GM12878 (cell line): ENCODE results near the gene RBSN. TPM values are rescaled to one million over a fixed set of nuclear protein-coding genes. Genes with fewer than 3 reads are reported as not detected.

Source experiments
- ASH2L ChIP-seq: fragments of 300-600, 200-600 bp; sonication (generic); IDR thresholded peaks from 2 replicates; pipeline ENCODE4 v1.6.1; 2017; ENCODE audit warnings: low read depth, mild to moderate bottlenecking, borderline replicate concordance
- CBX3 ChIP-seq: fragments of 200-600 bp; sonication (generic); IDR thresholded peaks from 2 replicates; pipeline ENCODE4 v1.6.1; 2016; ENCODE audit warnings: low read depth, borderline replicate concordance
- CHD1 ChIP-seq: IDR thresholded peaks from 2 replicates; pipeline ENCODE4 v1.6.1; 2012; ENCODE audit warnings: low read depth, low read length, improper control_type of control experiment
- GABPA ChIP-seq: IDR thresholded peaks from 2 replicates; pipeline ENCODE4 v1.6.1; 2014; ENCODE audit warnings: antibody characterized with exemption, low read depth, mild to moderate bottlenecking, inconsistent platforms
- HDGF ChIP-seq: fragments of 450-650 bp; IDR thresholded peaks from 2 replicates; pipeline ENCODE4 v1.6.1; 2016; ENCODE audit warnings: antibody characterized with exemption
- MYB ChIP-seq: fragments of 150-350 bp; IDR thresholded peaks from 2 replicates; pipeline ENCODE4 v1.6.1; 2014; ENCODE audit warnings: mild to moderate bottlenecking, low read depth, low read length, borderline replicate concordance
- NBN ChIP-seq: fragments of 450-650 bp; IDR thresholded peaks from 2 replicates; pipeline ENCODE4 v1.6.1; 2016
- NFYA ChIP-seq: IDR thresholded peaks from 2 replicates; pipeline ENCODE4 v1.6.1; 2011; ENCODE audit warnings: low read depth, mild to moderate bottlenecking, low read length, improper control_type of control experiment, borderline replicate concordance
- WRNIP1 ChIP-seq: IDR thresholded peaks from 2 replicates; pipeline ENCODE4 v1.6.1; 2011; ENCODE audit warnings: low read depth, low read length, improper control_type of control experiment, borderline replicate concordance
- polyA plus RNA-seq, 11 experiments: library from polyadenylated mRNA; depleted of rRNA in 4 of 11; unstranded in 6 of 11; stranded (reverse) in 5 of 11; fragments of >200 nt; fragmentation: Nextera tagmentation in 4 of 11; fragmentation: Illumina TruSeq in 1 of 11; extraction: Ambion mirVana in 4 of 11; extraction: Trizol in 1 of 11; gene quantifications; 1 replicate in 1 of 11; 2 replicates in 10 of 11; pipeline versions ENCODE4 v1.2.1 to v1.2.3, GENCODE V29; 2011 to 2016; ENCODE audit warnings: inconsistent platforms in 2 of 11, missing spikeins in 2 of 11, low read depth in 1 of 11
- total RNA-seq, 4 experiments: library from RNA; depleted of rRNA in 3 of 4; stranded (reverse); fragments of >200 nt in 3 of 4; fragmentation: Illumina TruSeq in 1 of 4; extraction: Trizol in 1 of 4; gene quantifications; 2 replicates each; pipeline versions ENCODE4 v1.2.1 to v1.2.3, GENCODE V29; 2013 to 2021
- TF ChIP-seq, protein P1 (sequence below): fragments of 450-650 bp; IDR thresholded peaks from 2 replicates; pipeline ENCODE4 v1.6.1; 2017; ENCODE audit warnings: mild to moderate bottlenecking, low read depth, inconsistent platforms; ENCODE audit not compliant: poor library complexity, severe bottlenecking
- TF ChIP-seq, protein P2 (sequence below): fragments of 450-650 bp; formaldehyde crosslinking; IDR thresholded peaks from 2 replicates; pipeline ENCODE4 v1.4.0; 2022; ENCODE audit warnings: mild to moderate bottlenecking, moderate library complexity
- TF ChIP-seq, protein P3 (sequence below): fragments of 450-650 bp; formaldehyde crosslinking; IDR thresholded peaks from 2 replicates; pipeline ENCODE4 v1.5.0; 2022; ENCODE audit warnings: mild to moderate bottlenecking, missing genetic modification characterization
- TF ChIP-seq, protein P4 (sequence below), 3 experiments: IDR thresholded peaks in 2 of 3; conservative IDR thresholded peaks in 1 of 3; 2 replicates each; pipeline ENCODE4 v1.5.1; 2011; ENCODE audit warnings: low read depth in 3 of 3, low read length in 3 of 3, mild to moderate bottlenecking in 3 of 3, control low read depth in 2 of 3, moderate library complexity in 2 of 3, inconsistent platforms in 1 of 3, mixed read lengths in 1 of 3; ENCODE audit not compliant: control insufficient read depth in 2 of 3, insufficient read depth in 1 of 3; ENCODE audit errors: extremely low read depth in 1 of 3
- TF ChIP-seq, protein P5 (sequence below): IDR thresholded peaks from 2 replicates; pipeline ENCODE4 v1.6.1; 2012; ENCODE audit warnings: low read depth, low read length, improper control_type of control experiment
- TF ChIP-seq, protein P6 (sequence below): fragments of 450-650 bp; IDR thresholded peaks from 2 replicates; pipeline ENCODE4 v1.6.1; 2017; ENCODE audit warnings: mild to moderate bottlenecking

RBSN gene
- total and polyA plus RNA-seq, 10 of the 15 experiments (the other 5 are each of a cell fraction or from before 2014, with no cell fraction given), result 2.0 to 17.5 (median 10.5) TPM

DNA sequence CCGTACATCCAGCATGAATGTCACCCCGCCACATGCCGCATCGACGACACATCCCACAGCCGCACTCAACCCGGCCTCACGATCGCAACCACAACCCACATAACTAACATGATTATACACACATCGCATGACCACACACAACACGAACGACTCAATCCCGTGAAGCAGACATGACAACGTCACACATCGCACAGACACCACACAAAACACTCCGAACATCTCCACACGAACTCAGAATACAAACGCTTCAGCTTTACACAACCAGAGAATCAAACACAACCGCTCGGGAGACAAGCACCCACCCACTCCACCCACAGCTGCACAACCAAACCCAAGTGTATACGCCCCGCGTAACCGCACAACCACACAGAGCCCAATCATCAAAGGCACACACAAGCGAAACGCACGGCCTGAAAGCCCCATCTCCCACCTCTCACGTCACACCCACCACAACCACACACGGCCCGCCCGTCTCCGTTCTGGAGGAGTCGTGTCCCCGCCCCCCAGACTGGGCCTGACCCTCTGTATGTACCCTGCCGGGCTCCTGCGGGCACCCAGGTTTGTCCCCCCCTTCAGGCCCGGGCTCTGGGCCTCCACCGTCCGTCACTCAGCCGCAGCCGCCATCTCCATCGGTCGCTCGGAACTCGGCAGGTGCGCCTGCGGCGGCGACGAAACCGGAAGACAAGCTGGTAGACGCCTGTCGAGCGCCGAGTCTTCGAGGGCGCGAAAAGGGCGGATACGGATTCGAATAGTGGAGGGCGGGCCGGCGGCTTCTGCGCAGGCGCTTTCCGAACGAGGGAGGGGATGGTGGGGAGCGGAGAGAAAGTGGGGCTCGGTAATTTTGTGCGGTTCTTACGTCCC lies at the start of gene RBSN (continued):
- TF ChIP-seq WRNIP1 (no peak), ASH2L (peak; percentile 91; the same call in 1 of the 2 replicates), NBN (peak; percentile 96), HDGF (peak; percentile 91; the same call in 1 of the 2 replicates), MYB (no peak), NFYA (no peak), GABPA (peak; percentile 88), CHD1 (no peak), CBX3 (no peak)
- TF ChIP-seq, protein P1, sequence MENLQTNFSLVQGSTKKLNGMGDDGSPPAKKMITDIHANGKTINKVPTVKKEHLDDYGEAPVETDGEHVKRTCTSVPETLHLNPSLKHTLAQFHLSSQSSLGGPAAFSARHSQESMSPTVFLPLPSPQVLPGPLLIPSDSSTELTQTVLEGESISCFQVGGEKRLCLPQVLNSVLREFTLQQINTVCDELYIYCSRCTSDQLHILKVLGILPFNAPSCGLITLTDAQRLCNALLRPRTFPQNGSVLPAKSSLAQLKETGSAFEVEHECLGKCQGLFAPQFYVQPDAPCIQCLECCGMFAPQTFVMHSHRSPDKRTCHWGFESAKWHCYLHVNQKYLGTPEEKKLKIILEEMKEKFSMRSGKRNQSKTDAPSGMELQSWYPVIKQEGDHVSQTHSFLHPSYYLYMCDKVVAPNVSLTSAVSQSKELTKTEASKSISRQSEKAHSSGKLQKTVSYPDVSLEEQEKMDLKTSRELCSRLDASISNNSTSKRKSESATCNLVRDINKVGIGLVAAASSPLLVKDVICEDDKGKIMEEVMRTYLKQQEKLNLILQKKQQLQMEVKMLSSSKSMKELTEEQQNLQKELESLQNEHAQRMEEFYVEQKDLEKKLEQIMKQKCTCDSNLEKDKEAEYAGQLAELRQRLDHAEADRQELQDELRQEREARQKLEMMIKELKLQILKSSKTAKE, result no peak
- TF ChIP-seq, protein P2, sequence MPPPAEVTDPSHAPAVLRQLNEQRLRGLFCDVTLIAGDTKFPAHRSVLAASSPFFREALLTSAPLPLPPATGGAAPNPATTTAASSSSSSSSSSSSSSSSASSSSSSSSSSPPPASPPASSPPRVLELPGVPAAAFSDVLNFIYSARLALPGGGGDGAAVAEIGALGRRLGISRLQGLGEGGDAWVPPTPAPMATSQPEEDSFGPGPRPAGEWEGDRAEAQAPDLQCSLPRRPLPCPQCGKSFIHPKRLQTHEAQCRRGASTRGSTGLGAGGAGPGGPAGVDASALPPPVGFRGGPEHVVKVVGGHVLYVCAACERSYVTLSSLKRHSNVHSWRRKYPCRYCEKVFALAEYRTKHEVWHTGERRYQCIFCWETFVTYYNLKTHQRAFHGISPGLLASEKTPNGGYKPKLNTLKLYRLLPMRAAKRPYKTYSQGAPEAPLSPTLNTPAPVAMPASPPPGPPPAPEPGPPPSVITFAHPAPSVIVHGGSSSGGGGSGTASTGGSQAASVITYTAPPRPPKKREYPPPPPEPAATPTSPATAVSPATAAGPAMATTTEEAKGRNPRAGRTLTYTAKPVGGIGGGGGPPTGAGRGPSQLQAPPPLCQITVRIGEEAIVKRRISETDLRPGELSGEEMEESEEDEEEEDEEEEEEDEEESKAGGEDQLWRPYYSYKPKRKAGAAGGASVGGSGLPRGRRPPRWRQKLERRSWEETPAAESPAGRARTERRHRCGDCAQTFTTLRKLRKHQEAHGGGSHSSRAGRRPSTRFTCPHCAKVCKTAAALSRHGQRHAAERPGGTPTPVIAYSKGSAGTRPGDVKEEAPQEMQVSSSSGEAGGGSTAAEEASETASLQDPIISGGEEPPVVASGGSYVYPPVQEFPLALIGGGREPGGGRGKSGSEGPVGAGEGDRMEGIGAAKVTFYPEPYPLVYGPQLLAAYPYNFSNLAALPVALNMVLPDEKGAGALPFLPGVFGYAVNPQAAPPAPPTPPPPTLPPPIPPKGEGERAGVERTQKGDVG, result no peak
- TF ChIP-seq, protein P3, sequence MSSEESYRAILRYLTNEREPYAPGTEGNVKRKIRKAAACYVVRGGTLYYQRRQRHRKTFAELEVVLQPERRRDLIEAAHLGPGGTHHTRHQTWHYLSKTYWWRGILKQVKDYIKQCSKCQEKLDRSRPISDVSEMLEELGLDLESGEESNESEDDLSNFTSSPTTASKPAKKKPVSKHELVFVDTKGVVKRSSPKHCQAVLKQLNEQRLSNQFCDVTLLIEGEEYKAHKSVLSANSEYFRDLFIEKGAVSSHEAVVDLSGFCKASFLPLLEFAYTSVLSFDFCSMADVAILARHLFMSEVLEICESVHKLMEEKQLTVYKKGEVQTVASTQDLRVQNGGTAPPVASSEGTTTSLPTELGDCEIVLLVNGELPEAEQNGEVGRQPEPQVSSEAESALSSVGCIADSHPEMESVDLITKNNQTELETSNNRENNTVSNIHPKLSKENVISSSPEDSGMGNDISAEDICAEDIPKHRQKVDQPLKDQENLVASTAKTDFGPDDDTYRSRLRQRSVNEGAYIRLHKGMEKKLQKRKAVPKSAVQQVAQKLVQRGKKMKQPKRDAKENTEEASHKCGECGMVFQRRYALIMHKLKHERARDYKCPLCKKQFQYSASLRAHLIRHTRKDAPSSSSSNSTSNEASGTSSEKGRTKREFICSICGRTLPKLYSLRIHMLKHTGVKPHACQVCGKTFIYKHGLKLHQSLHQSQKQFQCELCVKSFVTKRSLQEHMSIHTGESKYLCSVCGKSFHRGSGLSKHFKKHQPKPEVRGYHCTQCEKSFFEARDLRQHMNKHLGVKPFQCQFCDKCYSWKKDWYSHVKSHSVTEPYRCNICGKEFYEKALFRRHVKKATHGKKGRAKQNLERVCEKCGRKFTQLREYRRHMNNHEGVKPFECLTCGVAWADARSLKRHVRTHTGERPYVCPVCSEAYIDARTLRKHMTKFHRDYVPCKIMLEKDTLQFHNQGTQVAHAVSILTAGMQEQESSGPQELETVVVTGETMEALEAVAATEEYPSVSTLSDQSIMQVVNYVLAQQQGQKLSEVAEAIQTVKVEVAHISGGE, result no peak
- TF ChIP-seq, protein P4, sequence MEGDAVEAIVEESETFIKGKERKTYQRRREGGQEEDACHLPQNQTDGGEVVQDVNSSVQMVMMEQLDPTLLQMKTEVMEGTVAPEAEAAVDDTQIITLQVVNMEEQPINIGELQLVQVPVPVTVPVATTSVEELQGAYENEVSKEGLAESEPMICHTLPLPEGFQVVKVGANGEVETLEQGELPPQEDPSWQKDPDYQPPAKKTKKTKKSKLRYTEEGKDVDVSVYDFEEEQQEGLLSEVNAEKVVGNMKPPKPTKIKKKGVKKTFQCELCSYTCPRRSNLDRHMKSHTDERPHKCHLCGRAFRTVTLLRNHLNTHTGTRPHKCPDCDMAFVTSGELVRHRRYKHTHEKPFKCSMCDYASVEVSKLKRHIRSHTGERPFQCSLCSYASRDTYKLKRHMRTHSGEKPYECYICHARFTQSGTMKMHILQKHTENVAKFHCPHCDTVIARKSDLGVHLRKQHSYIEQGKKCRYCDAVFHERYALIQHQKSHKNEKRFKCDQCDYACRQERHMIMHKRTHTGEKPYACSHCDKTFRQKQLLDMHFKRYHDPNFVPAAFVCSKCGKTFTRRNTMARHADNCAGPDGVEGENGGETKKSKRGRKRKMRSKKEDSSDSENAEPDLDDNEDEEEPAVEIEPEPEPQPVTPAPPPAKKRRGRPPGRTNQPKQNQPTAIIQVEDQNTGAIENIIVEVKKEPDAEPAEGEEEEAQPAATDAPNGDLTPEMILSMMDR (IDR thresholded peaks at IDR 0.05 in 2 of 3, conservative IDR thresholded peaks at IDR 0.05 in 1 of 3; ENCODE audit: control insufficient read depth in 2 of 3, extremely low read depth in 1 of 3, insufficient read depth in 1 of 3, low read depth in 3 of 3, low read length in 3 of 3), result no peak
- TF ChIP-seq, protein P5, sequence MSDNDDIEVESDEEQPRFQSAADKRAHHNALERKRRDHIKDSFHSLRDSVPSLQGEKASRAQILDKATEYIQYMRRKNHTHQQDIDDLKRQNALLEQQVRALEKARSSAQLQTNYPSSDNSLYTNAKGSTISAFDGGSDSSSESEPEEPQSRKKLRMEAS, result peak; percentile 82
- TF ChIP-seq, protein P6, sequence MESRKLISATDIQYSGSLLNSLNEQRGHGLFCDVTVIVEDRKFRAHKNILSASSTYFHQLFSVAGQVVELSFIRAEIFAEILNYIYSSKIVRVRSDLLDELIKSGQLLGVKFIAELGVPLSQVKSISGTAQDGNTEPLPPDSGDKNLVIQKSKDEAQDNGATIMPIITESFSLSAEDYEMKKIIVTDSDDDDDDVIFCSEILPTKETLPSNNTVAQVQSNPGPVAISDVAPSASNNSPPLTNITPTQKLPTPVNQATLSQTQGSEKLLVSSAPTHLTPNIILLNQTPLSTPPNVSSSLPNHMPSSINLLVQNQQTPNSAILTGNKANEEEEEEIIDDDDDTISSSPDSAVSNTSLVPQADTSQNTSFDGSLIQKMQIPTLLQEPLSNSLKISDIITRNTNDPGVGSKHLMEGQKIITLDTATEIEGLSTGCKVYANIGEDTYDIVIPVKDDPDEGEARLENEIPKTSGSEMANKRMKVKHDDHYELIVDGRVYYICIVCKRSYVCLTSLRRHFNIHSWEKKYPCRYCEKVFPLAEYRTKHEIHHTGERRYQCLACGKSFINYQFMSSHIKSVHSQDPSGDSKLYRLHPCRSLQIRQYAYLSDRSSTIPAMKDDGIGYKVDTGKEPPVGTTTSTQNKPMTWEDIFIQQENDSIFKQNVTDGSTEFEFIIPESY, result no peak
